Activated CD4-positive, alpha-beta T cell treated with anti-CD3 and anti-CD28 coated beads, Interleukin-2, amount 50 U/mL, for 16 hours (primary cell): Measurements from ENCODE around the gene SPNS3.

Source experiments
- DNase-seq: peaks from one replicate; pipeline ENCODE4 v3.0.0-alpha.2; 2020

Gene SPNS3

GRCh38 chr17:4433515-4434031 lies at the start of gene SPNS3:
Gene SPNS3 (plus strand): TSS chr17:4433940. CDS start chr17:4433968, 28 bp downstream.
- DNase-seq = peak; percentile 44

- DNase-seq = no peak
Measured at GRCh38 chr17:4386406-4386805, 47.3 kb upstream of the SPNS3 start.

GRCh38 chr17:4387137-4387536 lies 46.6 kb upstream of the SPNS3 start:
- no peak for DNase-seq

GRCh38 chr17:4389079-4389478 lies 44.7 kb upstream of the SPNS3 start:
- no peak for DNase-seq

GRCh38 chr17:4393806-4394205 lies 39.9 kb upstream of the SPNS3 start:
- no peak for DNase-seq

GRCh38 chr17:4394208-4395110 lies 39.3 kb upstream of the SPNS3 start:
- no peak for DNase-seq

GRCh38 chr17:4395111-4395478 lies 38.6 kb upstream of the SPNS3 start:
- DNase-seq = no peak

GRCh38 chr17:4397840-4398239 lies 35.9 kb upstream of the SPNS3 start:
- DNase-seq = no peak

- DNase-seq = no peak
Measured at GRCh38 chr17:4405038-4405669, 28.6 kb upstream of the SPNS3 start.

- DNase-seq = no peak
Measured at GRCh38 chr17:4405699-4406098, 28.0 kb upstream of the SPNS3 start.

GRCh38 chr17:4406386-4406785 lies 27.4 kb upstream of the SPNS3 start:
- DNase-seq = no peak

GRCh38 chr17:4407216-4407615 lies 26.5 kb upstream of the SPNS3 start:
- DNase-seq = no peak

GRCh38 chr17:4407851-4408250 lies 25.9 kb upstream of the SPNS3 start:
- no peak for DNase-seq

GRCh38 chr17:4409659-4410058 lies 24.1 kb upstream of the SPNS3 start:
- DNase-seq = no peak

GRCh38 chr17:4411201-4411600 lies 22.5 kb upstream of the SPNS3 start:
- no peak for DNase-seq

- DNase-seq = peak; percentile 91
Measured at GRCh38 chr17:4412933-4413831, 20.6 kb upstream of the SPNS3 start.

GRCh38 chr17:4417129-4417667 lies 16.5 kb upstream of the SPNS3 start:
- no peak for DNase-seq

GRCh38 chr17:4420692-4421131 lies 13.0 kb upstream of the SPNS3 start:
- peak; percentile 78 for DNase-seq

GRCh38 chr17:4422864-4423263 lies 10.9 kb upstream of the SPNS3 start:
- no peak for DNase-seq

GRCh38 chr17:4425398-4425797 lies 8.3 kb upstream of the SPNS3 start:
- no peak for DNase-seq

- no peak for DNase-seq
Measured at GRCh38 chr17:4426499-4427208, 7.1 kb upstream of the SPNS3 start.

- DNase-seq = no peak
Measured at GRCh38 chr17:4427505-4427904, 6.2 kb upstream of the SPNS3 start.
